Liver (tissue), 9 donors: ENCODE results near the gene SOCS2. TPM values are rescaled to one million over a fixed set of nuclear protein-coding genes. Genes with fewer than 3 reads are reported as not detected.
"Not testable (repeated sequence)": the region's sequence is repeated elsewhere in the genome, so short reads cannot be mapped to it uniquely, and the experiment has no call there.

Source experiments
- DNase-seq: peaks from one replicate; pipeline ENCODE4 v3.0.0-alpha.2; 2017; ENCODE audit warnings: low spot score
- H3K27ac ChIP-seq, 2 donors: one replicate each; pipeline ENCODE4 v1.7.0; 2013; ENCODE audit warnings: inconsistent platforms in 2 of 2, low read length in 2 of 2, control low read depth in 1 of 2, low read depth in 1 of 2, mild to moderate bottlenecking in 1 of 2
- H3K27me3 ChIP-seq, 4 donors: one replicate each; pipeline versions ENCODE4 v1.6.1 to v1.7.0; 2013; ENCODE audit warnings: low read length in 3 of 4, inconsistent platforms in 1 of 4, mild to moderate bottlenecking in 1 of 4, moderate library complexity in 1 of 4; ENCODE audit not compliant: control insufficient read depth in 4 of 4, insufficient read depth in 4 of 4
- H3K36me3 ChIP-seq, 4 donors: one replicate each; pipeline versions ENCODE4 v1.6.1 to v1.7.0; 2013; ENCODE audit warnings: low read length in 3 of 4, mild to moderate bottlenecking in 3 of 4, low read depth in 1 of 4, moderate library complexity in 1 of 4; ENCODE audit not compliant: control insufficient read depth in 4 of 4, insufficient read depth in 3 of 4
- H3K4me1 ChIP-seq, 4 donors: one replicate each; pipeline versions ENCODE4 v1.6.1 to v1.7.0; 2013; ENCODE audit warnings: low read length in 3 of 4, mild to moderate bottlenecking in 3 of 4, moderate library complexity in 1 of 4; ENCODE audit not compliant: control insufficient read depth in 4 of 4, insufficient read depth in 4 of 4
- H3K4me3 ChIP-seq, 3 donors: one replicate each; pipeline versions ENCODE4 v1.6.1 to v1.7.0; 2013; ENCODE audit warnings: low read length in 3 of 3, control low read depth in 1 of 3, low read depth in 1 of 3, mild to moderate bottlenecking in 1 of 3
- H3K9ac ChIP-seq, 2 donors: one replicate each; pipeline ENCODE4 v1.7.0; 2013; ENCODE audit warnings: low read length in 2 of 2, mild to moderate bottlenecking in 2 of 2, moderate library complexity in 2 of 2, control low read depth in 1 of 2, low read depth in 1 of 2
- H3K9me3 ChIP-seq, 4 donors: one replicate each; pipeline versions ENCODE4 v1.6.1 to v1.7.0; 2013; ENCODE audit warnings: low read length in 3 of 4; ENCODE audit not compliant: control insufficient read depth in 4 of 4
- ATF3 ChIP-seq: IDR thresholded peaks from 2 replicates; pipeline ENCODE4 v1.6.1; 2016; ENCODE audit warnings: antibody characterized with exemption
- CTCF ChIP-seq: fragments of 150-350 bp; IDR thresholded peaks from 2 replicates; pipeline ENCODE4 v1.5.1; 2017; ENCODE audit warnings: improper control_type of control experiment, low read depth, low read length; ENCODE audit not compliant: missing input control
- EGR1 ChIP-seq, 2 donors: IDR thresholded peaks; 2 replicates each; pipeline ENCODE4 v1.6.1; 2016 to 2018; ENCODE audit warnings: antibody characterized with exemption in 2 of 2, low read depth in 2 of 2
- FOXA1 ChIP-seq: IDR thresholded peaks from 2 replicates; pipeline ENCODE4 v1.6.1; 2016; ENCODE audit warnings: antibody characterized with exemption
- FOXA2 ChIP-seq: IDR thresholded peaks from 2 replicates; pipeline ENCODE4 v1.6.1; 2016; ENCODE audit warnings: antibody characterized with exemption
- GABPA ChIP-seq, 2 donors: IDR thresholded peaks in 1 of 2; conservative IDR thresholded peaks in 1 of 2; 2 replicates each; pipeline ENCODE4 v1.6.1; 2016; ENCODE audit warnings: antibody characterized with exemption in 2 of 2, mild to moderate bottlenecking in 1 of 2, moderate library complexity in 1 of 2
- HNF4A ChIP-seq, 2 donors: conservative IDR thresholded peaks; 2 replicates each; pipeline ENCODE4 v1.6.1; 2016; ENCODE audit warnings: antibody characterized with exemption in 2 of 2, mild to moderate bottlenecking in 2 of 2
- HNF4G ChIP-seq: IDR thresholded peaks from 2 replicates; pipeline ENCODE4 v1.6.1; 2016; ENCODE audit warnings: antibody characterized with exemption
- JUND ChIP-seq, 2 donors: IDR thresholded peaks; 2 replicates each; pipeline ENCODE4 v1.6.1; 2016; ENCODE audit warnings: antibody characterized with exemption in 2 of 2
- MAX ChIP-seq: IDR thresholded peaks from 2 replicates; pipeline ENCODE4 v1.6.1; 2016; ENCODE audit warnings: antibody characterized with exemption
- NR2F2 ChIP-seq: IDR thresholded peaks from 2 replicates; pipeline ENCODE4 v1.6.1; 2016; ENCODE audit warnings: antibody characterized with exemption
- RAD21 ChIP-seq, 2 donors: IDR thresholded peaks; 2 replicates each; pipeline ENCODE4 v1.6.1; 2016; ENCODE audit warnings: antibody characterized with exemption in 2 of 2, mild to moderate bottlenecking in 2 of 2
- REST ChIP-seq: IDR thresholded peaks from 2 replicates; pipeline ENCODE4 v1.6.1; 2016; ENCODE audit warnings: antibody characterized with exemption, mild to moderate bottlenecking
- RXRA ChIP-seq, 2 donors: IDR thresholded peaks; 2 replicates each; pipeline ENCODE4 v1.6.1; 2017 to 2018; ENCODE audit warnings: antibody characterized with exemption in 2 of 2, mild to moderate bottlenecking in 1 of 2
- SP1 ChIP-seq: IDR thresholded peaks from 2 replicates; pipeline ENCODE4 v1.6.1; 2018; ENCODE audit warnings: antibody characterized with exemption, mild to moderate bottlenecking
- TAF1 ChIP-seq: conservative IDR thresholded peaks from 2 replicates; pipeline ENCODE4 v1.6.1; 2016; ENCODE audit warnings: antibody characterized with exemption, mild to moderate bottlenecking
- YY1 ChIP-seq: IDR thresholded peaks from 2 replicates; pipeline ENCODE4 v1.6.1; 2016; ENCODE audit warnings: antibody characterized with exemption, mild to moderate bottlenecking
- ZBTB33 ChIP-seq: IDR thresholded peaks from 2 replicates; pipeline ENCODE4 v1.6.1; 2016; ENCODE audit warnings: antibody characterized with exemption
- WGBS: extraction: QIAGEN DNeasy Blood & Tissue Kit; methylation state at CpG from one replicate; pipeline ENCODE4 v1.1.7; 2013; 5-methylcytosine and 5-hydroxymethylcytosine counted together
- polyA plus RNA-seq, 2 donors: library from polyadenylated mRNA; stranded (reverse) in 1 of 2; unstranded in 1 of 2; fragments of 200-250 nt in 1 of 2; fragments of >200 nt in 1 of 2; fragmentation: Nextera tagmentation in 1 of 2; extraction: Ambion mirVana in 1 of 2; gene quantifications; one replicate each; pipeline versions ENCODE4 v1.2.1 to v1.2.3, GENCODE V29; 2013 to 2015
- total RNA-seq, 2 donors: library from RNA; depleted of rRNA; stranded (reverse); fragments of >200 nt; gene quantifications; one replicate each; pipeline ENCODE4 v1.2.3, GENCODE V29; 2014
- donor health status: healthy.
- donor health status: healthy.
- donor health status: healthy.
- donor health status: healthy.
- donor health status: healthy.

SOCS2 gene
- total and polyA plus RNA-seq, 4 donors, result 7.0 to 66.3 (median 34.4) TPM

GRCh38 chr12:93550748-93551611, 21.5 kb upstream of the SOCS2 start:
- no peak for DNase-seq
- no peaks in the 10 kb centered on the region for H3K27me3 ChIP-seq
- peaks cover 1 to 13% (median 3%) of the 10 kb centered on the region in 4 donors for H3K4me1 ChIP-seq
- H3K4me3 ChIP-seq, result no peak overlapping the region
- no peaks in the 10 kb centered on the region for H3K9me3 ChIP-seq
- TF ChIP-seq FOXA1 (no peak), EGR1 (IDR thresholded peaks at IDR 0.05; ENCODE audit: low read depth in 2 of 2) (no peak), ZBTB33 (no peak), NR2F2 (no peak), RAD21 (IDR thresholded peaks at IDR 0.05) (peak in 1 of 2 donors; percentile 47), RXRA (IDR thresholded peaks at IDR 0.05) (peak in 1 of 2 donors; percentile 20)
- no peak overlapping the region for H3K9ac ChIP-seq
- H3K27ac ChIP-seq, result no peak overlapping the region
- 80% methylated on average over 11 of the region's 11 CpGs for WGBS
- no peaks in the 10 kb centered on the region for H3K36me3 ChIP-seq

- WGBS, result 33% methylated on average over 4 of the region's 4 CpGs
- Histone ChIP-seq H3K4me1 (peaks cover 1 to 13% (median 3%) of the 10 kb centered on the region in 4 donors), H3K27ac (peak overlapping the region; percentile 37 to 63), H3K36me3 (no peaks in the 10 kb centered on the region), H3K9me3 (no peaks in the 10 kb centered on the region), H3K9ac (peak overlapping the region in 1 of 2 donors; percentile 38), H3K4me3 (no peak overlapping the region), H3K27me3 (no peaks in the 10 kb centered on the region)
- no peak for DNase-seq
- TF ChIP-seq ATF3 (no peak), REST (peak; percentile 46), HNF4A (conservative IDR thresholded peaks at IDR 0.05) (peak; percentile 42 to 73), SP1 (peak; percentile 73), FOXA2 (no peak), MAX (peak; percentile 60), RXRA (IDR thresholded peaks at IDR 0.05) (peak; percentile 90 to 91), CTCF (no peak), FOXA1 (no peak), GABPA (IDR thresholded peaks at IDR 0.05 in 1 of 2, conservative IDR thresholded peaks at IDR 0.05 in 1 of 2) (no peak), NR2F2 (no peak), HNF4G (no peak), JUND (IDR thresholded peaks at IDR 0.05) (peak in 1 of 2 donors; percentile 34), TAF1 (peak; percentile 66), YY1 (peak; percentile 55), RAD21 (IDR thresholded peaks at IDR 0.05) (peak; percentile 45 to 58), ZBTB33 (peak; percentile 34), EGR1 (IDR thresholded peaks at IDR 0.05; ENCODE audit: low read depth in 2 of 2) (no peak)
Observed at GRCh38 chr12:93552427-93552826, 20.0 kb upstream of the SOCS2 start.

GRCh38 chr12:93557879-93558278, 14.6 kb upstream of the SOCS2 start:
- not testable (repeated sequence) for H3K27ac ChIP-seq, H3K36me3 ChIP-seq, H3K9ac ChIP-seq, H3K27me3 ChIP-seq, H3K4me1 ChIP-seq, H3K9me3 ChIP-seq, H3K4me3 ChIP-seq, DNase-seq
